Measurements from ENCODE around the gene NCAN. TPM values are rescaled to one million over a fixed set of nuclear protein-coding genes. Genes with fewer than 3 reads are reported as not detected.
A peak's percentile ranks its signal among the peaks of the same experiment; 100 is the strongest.

NCAN gene
- total RNA-seq (2021; fragmentation: NEBNext Ultra II Directional; extraction: Animal tissue kit (Norgen Biotek cat#: 25700)) = 2.7 and 2.8 TPM in 2 replicates
- 2.7 and 3.6 TPM in 2 replicates for polyA plus RNA-seq (2011; rRNA removed)
- 3.5 TPM for polyA plus RNA-seq (2011; cell fraction: cytosol; rRNA removed)
- polyA plus RNA-seq (2011; cell fraction: nucleus; rRNA removed) = 5.5 TPM
- polyA plus RNA-seq (2012, experiment 1 of 2) = 3.7 to 5.9 TPM (median 5.5 TPM) in 4 replicates
- 4.4 TPM for polyA plus RNA-seq (2012, experiment 2 of 2)
- 5.1 TPM for polyA plus RNA-seq (2013, experiment 1 of 2)
- 4.1 TPM for polyA plus RNA-seq (2013, experiment 2 of 2)
- polyA minus RNA-seq (2011; rRNA and poly(A)+ RNA removed) = 3.3 and 4.0 TPM in 2 replicates
- polyA minus RNA-seq (2011; cell fraction: cytosol; rRNA and poly(A)+ RNA removed) = 2.9 TPM
- 3.4 TPM for polyA minus RNA-seq (2011; cell fraction: nucleus; rRNA and poly(A)+ RNA removed)
- long read RNA-seq, experiment 1, partial matches to known transcripts = 3 of 4 reads
- long read RNA-seq, experiment 1, other reads (novel, unspliced or antisense) = 1 of 4 reads
- long read RNA-seq, experiment 2 = 0 reads

DNA sequence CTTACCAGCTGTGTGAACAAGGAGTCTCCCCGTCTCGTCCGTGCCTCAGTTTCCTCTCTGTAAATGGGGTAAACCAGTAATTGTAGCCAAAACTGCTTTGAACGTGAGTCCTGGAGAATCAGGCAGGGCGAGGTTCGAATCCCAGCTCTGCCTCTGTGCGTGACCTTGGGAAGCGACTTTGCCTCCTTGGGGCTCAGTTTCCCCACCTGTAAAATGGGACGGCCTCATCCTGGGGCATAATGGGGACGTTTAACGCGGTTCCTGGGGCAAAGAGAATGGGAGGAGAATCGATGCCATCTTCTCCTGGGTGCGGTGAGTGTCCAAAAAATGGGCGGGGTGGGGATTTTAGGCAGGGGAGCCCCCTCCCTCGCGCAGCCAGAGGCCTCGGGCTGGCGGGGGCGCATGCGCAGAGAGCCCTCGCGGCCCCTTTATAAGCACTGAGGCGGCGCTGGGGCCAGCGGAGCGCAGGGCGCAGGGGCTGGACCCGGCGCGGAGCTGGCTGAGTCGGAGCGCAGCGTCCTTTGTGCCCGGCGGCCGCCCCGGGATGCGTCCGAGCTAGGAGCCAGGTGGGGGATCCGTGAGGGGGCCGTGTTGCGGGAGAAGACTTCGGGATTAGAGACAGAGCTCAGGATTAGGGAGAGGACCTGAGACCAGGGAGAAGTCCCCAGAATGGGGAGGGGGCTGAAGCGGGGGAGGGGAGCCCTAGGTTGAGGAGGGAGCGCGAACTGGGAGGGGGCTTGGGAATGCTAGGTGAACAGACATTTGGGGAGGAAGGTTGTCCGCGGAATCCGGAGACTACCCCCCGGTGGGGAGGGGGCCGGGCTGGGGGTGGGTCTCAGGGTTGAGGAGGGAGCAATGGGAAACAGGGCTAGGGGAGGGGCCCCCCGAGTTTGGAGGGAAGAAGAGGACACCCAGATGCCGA is at the start of gene NCAN:
Gene NCAN, plus strand, starts transcription at position 460 of the 922 bp plus-strand sequence. CDS start 4,996 bp downstream, outside the sequence.
- no peak within 1 kb of the TSS for H2BK20ac ChIP-seq (ENCODE audit: low read length)
- no peaks in the 10 kb centered on the region for H3K79me2 ChIP-seq (ENCODE audit: control insufficient read depth in 1 of 2, insufficient read depth in 2 of 2, low read length in 2 of 2)
- H3K27ac ChIP-seq (ENCODE audit: low read depth, low read length) = no peak within 1 kb of the TSS
- H4K8ac ChIP-seq (ENCODE audit: extremely low read depth, insufficient read depth, low read length) = no peak within 1 kb of the TSS; the same call in 1 of the 2 replicates
- H3K23me2 ChIP-seq (ENCODE audit: low read depth, low read length) = peaks cover 6% of the 10 kb centered on the region; the same call in 1 of the 2 replicates
- no peaks in the 10 kb centered on the region for H3K9me3 ChIP-seq (ENCODE audit: insufficient read depth in 2 of 2, low read depth in 1 of 2, low read length in 1 of 2)
- FAIRE-seq (no peak), DNase-seq (ENCODE audit: low read depth in 1 of 2, low spot score in 2 of 2) (peak in 1 of 2 experiments; percentile 81)
- no peak within 1 kb of the TSS for H2BK120ac ChIP-seq (replicated peaks; ENCODE audit: low read depth, low read length)
- H3K36me3 ChIP-seq (ENCODE audit: control insufficient read depth in 2 of 4, insufficient read depth in 4 of 4, low read length in 3 of 4) = no peaks in the 10 kb centered on the region
- no peak within 1 kb of the TSS for H3K56ac ChIP-seq (replicated peaks; ENCODE audit: insufficient read length, low read depth, low read length)
- H3K4me2 ChIP-seq (ENCODE audit: insufficient read depth in 1 of 2, low read depth in 2 of 2, low read length in 2 of 2) = peak within 1 kb of the TSS; percentile 65 to 85
- no peak within 1 kb of the TSS for H2AK5ac ChIP-seq (ENCODE audit: low read depth, low read length)
- no peak within 1 kb of the TSS for H4K5ac ChIP-seq (ENCODE audit: insufficient read length, low read depth, low read length)
- 0 out of 2 replicates have a peak within 1 kb of the TSS, but pooled peaks have one; percentile 39 for H2BK12ac ChIP-seq (ENCODE audit: low read depth, low read length)
- H2AFZ ChIP-seq (ENCODE audit: low read length) = no peak within 1 kb of the TSS
- H3K27me3 ChIP-seq (replicated peaks in 1 of 4; ENCODE audit: control insufficient read depth in 3 of 4, extremely low read depth in 1 of 4, insufficient read depth in 3 of 4, low read length in 3 of 4) = peaks cover 11 to 48% (median 44%) of the 10 kb centered on the region in 4 experiments
- peaks cover 3 to 20% of the 10 kb centered on the region in 2 experiments for H4K20me1 ChIP-seq (replicated peaks in 1 of 2; ENCODE audit: control insufficient read depth in 1 of 2, insufficient read depth in 2 of 2, low read length in 2 of 2)
- H3K4me3 ChIP-seq (ENCODE audit: extremely low read depth in 1 of 4, insufficient read depth in 2 of 4, low read depth in 3 of 4, low read length in 4 of 4) = peak within 1 kb of the TSS; percentile 41 to 90 (median 60)
- H3K4me1 ChIP-seq (replicated peaks in 1 of 4; ENCODE audit: control insufficient read depth in 3 of 4, insufficient read depth in 4 of 4, low read length in 3 of 4) = peaks cover 0 to 16% (median 10%) of the 10 kb centered on the region in 4 experiments; a peak in 6 of 7 replicates
- no peak within 1 kb of the TSS for H3K4ac ChIP-seq (replicated peaks; ENCODE audit: insufficient read length, low read depth, low read length)
- ChIA-PET POLR2A (ENCODE audit: partially characterized antibody) (interaction anchor here (0.6 to 7.4 kb wide), 3 partner anchors 8 to 16 kb away, joined by 3 to 45 read pairs (median 5); partner anchors contain the start of gene NR2C2AP), CTCF (ENCODE audit: partially characterized antibody) (interaction anchor here (0.7 to 1.4 kb wide), 2 partner anchors 13 to 96 kb away, joined by 3 read pairs; no protein-coding TSS in a partner anchor)
- H3K9ac ChIP-seq (replicated peaks in 1 of 4; ENCODE audit: extremely low read depth in 1 of 4, low read depth in 3 of 4, low read length in 3 of 4) = no peak within 1 kb of the TSS
- no peaks in the 10 kb centered on the region for H3K79me1 ChIP-seq (ENCODE audit: low read depth, low read length)
- H4K91ac ChIP-seq (replicated peaks; ENCODE audit: insufficient read length, low read length) = no peak within 1 kb of the TSS
- H3K14ac ChIP-seq (ENCODE audit: insufficient read length) = no peak within 1 kb of the TSS
- H2BK5ac ChIP-seq (ENCODE audit: low read depth, low read length) = no peak within 1 kb of the TSS
- H3K23ac ChIP-seq (ENCODE audit: insufficient read length) = no peak within 1 kb of the TSS
- H3K18ac ChIP-seq (ENCODE audit: extremely low read depth, low read length) = peak within 1 kb of the TSS; percentile 19; the same call in 1 of the 2 replicates
- no peak within 1 kb of the TSS for H2BK15ac ChIP-seq (ENCODE audit: low read length)
- 14% methylated on average over 29 of the region's 54 CpGs; no CpG with 5 or more reads in 1 of the 2 experiments for WGBS, 2 experiments (ENCODE audit: extremely low coverage in 1 of 2, insufficient coverage in 1 of 2, insufficient read length in 1 of 2, insufficient replicate concordance in 2 of 2, low coverage in 1 of 2, low lambda C conversion rate in 2 of 2, missing lambda C conversion rate in 1 of 2)
- TF ChIP-seq POLR2A (IDR thresholded peaks at IDR 0.05; ENCODE audit: control extremely low read depth in 1 of 2, low read depth in 2 of 2, low read length in 2 of 2) (peak in 1 of 2 experiments; percentile 67; a peak in 1 of 3 replicates), ZNF274 (IDR thresholded peaks at IDR 0.05; ENCODE audit: borderline replicate concordance, extremely low read depth, low read length) (no peak), CHD2 (IDR thresholded peaks at IDR 0.05; ENCODE audit: low read length) (no peak), RNF2 (IDR thresholded peaks at IDR 0.05; ENCODE audit: borderline replicate concordance, low read depth, low read length, missing control alignments, poor library complexity, severe bottlenecking) (no peak)
- TF ChIP-seq, protein P1, sequence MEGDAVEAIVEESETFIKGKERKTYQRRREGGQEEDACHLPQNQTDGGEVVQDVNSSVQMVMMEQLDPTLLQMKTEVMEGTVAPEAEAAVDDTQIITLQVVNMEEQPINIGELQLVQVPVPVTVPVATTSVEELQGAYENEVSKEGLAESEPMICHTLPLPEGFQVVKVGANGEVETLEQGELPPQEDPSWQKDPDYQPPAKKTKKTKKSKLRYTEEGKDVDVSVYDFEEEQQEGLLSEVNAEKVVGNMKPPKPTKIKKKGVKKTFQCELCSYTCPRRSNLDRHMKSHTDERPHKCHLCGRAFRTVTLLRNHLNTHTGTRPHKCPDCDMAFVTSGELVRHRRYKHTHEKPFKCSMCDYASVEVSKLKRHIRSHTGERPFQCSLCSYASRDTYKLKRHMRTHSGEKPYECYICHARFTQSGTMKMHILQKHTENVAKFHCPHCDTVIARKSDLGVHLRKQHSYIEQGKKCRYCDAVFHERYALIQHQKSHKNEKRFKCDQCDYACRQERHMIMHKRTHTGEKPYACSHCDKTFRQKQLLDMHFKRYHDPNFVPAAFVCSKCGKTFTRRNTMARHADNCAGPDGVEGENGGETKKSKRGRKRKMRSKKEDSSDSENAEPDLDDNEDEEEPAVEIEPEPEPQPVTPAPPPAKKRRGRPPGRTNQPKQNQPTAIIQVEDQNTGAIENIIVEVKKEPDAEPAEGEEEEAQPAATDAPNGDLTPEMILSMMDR (IDR thresholded peaks at IDR 0.05; ENCODE audit: control extremely low read depth in 1 of 3, insufficient read depth in 1 of 3, low read depth in 1 of 3, low read length in 3 of 3) = no peak
